GM21526 (cell line): ENCODE data around the gene AFAP1.

Experiments used
- ATAC-seq: cut with Tn5 transposase; IDR thresholded peaks from one replicate; pipeline ENCODE4 v1.9.1; 2021; ENCODE audit warnings: moderate library complexity; ENCODE audit not compliant: unreplicated experiment, low FRiP score

AFAP1 gene

DNA sequence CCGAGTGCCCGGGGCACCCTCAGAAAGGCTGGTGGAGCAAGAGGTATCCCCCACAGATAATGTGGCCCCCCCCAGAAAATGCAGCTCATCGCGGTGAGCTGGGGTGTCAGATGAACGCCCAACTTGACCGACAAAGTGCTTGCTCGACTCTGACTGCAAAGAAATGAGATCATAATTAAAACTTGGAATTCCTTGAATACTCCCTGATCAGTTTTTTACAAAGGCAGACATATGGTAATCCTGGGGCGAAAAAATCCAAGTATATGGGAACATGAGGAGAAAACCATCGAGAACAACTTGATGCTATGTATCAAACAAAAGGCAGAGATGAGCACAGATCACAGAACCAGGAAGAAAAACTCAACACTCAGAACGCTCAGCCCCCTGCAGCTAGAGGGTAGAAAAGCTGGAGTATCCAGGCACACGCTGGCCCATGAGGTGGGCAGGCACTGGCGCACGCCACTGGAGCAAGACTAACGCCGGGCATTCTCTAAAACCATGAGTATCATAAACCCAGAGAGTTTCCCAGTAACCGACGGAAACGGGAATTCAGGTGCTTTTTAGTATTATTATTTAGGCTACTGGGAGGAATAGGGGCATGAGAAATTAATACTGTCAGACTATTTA lies 127.3 kb downstream of the AFAP1 start:
- ATAC-seq, result no peak

DNA sequence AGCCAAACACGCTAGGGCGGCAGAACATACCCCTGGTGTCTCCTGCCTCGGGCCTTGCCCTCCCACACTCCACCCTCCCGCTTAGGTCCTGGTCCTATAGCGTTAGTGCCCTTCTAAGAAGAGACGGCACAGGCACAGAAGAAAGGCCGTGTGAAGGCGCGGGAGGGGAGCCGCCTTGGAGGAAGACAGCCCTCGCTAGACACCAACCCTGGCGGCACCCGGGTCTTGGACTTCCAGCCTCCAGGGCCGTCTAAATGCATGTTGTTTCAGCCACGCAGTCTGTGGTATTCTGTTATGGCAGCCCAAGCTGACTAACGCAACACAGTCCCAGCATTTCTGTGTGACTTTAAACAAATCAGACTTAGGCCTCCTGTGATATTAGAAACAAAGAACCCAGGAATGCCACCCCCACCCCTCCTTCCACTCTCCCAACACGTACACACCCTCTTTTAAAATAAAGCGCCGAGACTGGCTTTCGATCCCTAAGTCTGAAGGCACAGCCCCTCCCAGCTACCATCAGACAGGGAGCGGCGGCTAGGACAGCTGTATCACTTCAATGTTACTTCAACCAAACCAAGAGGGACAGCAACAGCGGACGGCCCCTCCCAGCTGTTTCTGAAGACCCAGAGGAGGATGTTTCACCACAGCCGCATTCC lies 128.0 kb downstream of the AFAP1 start:
- no peak for ATAC-seq

DNA sequence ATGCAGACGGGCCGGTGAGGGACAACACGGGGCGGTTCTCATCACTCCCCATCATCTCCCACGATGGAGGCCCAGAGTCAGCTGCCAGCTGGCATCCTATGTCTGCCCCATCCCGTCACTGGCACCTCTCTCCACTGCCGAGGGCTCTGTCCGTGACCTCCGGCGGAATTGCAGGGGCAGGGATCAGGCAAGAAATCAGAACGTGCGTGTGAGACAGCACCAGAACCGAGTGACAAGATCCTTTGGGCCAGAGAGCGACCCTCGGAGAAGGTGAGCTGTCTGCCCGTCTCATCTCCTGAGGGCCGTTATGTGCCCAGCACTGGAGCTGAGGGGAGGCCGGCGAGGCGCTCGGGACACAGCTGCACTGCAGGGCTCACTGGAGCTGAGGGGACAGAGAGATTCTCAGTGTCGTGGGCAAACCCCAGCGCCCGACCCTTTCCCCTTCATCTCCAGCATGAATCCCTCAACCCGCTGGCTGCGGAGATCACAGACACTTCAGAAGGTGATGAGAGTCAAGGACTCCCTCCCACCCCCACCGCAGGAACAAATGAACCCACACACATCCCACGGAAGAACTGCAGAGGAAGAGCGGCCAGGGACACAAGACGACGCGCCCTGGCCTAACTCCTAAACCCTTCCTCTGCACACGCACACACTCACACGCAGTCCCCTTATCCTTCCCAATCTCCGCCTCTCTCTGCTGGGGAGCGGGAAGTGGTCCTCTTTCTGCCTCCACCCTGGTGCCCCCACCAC lies 128.7 kb downstream of the AFAP1 start:
- no peak for ATAC-seq

DNA sequence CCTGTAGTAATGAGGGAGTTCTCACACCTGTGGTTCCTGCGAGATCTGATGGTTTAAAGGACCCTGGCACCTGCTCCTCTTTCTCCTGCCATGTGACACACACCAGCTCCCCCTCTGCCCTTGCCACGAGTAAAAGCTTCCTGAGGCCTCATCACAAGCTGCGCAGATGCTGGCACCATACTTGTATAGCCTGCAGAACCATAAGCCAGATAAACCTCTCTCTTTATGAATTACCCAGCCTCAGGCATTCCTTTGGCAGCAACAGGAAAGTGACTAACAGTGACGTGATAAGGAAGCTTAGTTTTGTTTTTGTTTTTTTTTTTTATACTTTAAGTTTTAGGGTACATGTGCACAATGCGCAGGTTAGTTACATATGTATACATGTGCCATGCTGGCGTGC lies 130.9 kb downstream of the AFAP1 start:
- ATAC-seq, result no peak

DNA sequence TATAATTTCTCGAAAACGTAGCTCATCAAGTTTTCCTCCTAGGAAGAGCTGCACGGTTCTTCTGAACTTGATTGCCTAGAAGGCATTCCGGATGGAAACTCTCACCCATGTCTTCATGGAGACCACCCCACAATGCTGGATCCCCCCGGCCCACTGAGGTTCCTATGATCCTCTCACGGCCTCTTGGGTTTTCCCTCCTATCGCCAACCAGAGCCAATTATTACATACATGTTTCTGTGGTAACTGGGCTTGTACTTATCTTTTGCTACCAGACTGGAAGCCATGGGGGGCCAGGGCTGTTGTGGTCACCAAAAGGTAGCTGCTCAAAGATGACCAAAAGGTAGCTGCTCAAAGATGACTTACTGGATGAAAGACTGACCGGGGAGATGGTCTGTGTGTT lies 131.5 kb downstream of the AFAP1 start:
- ATAC-seq, result no peak

DNA sequence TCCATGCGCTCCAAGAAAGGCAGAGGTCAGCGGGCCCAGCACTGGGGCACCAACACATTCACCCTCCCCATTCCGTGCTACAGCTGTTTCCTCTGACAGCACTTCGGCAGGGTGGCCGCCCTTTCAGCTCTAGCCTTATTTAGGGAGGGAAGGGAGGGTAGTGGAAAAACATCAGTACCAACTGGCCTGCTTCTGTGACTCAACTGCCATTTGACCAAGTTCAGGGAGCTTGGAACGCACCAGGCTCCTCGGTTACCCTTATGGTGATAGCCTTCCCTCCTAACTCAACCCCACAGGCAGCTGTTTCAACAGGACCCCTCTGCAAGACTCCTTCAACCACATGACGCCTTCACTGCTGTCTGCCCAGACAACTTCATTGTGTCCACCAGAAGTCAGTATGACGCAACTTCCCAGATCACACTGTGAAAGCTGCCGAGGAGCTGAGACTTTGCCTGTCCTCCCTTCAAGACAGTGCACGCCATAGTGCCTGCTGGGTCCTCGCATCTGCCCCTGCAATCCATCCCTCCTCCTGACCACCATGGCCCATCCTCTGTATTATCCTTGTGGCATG lies 132.2 kb downstream of the AFAP1 start:
- ATAC-seq, result no peak

DNA sequence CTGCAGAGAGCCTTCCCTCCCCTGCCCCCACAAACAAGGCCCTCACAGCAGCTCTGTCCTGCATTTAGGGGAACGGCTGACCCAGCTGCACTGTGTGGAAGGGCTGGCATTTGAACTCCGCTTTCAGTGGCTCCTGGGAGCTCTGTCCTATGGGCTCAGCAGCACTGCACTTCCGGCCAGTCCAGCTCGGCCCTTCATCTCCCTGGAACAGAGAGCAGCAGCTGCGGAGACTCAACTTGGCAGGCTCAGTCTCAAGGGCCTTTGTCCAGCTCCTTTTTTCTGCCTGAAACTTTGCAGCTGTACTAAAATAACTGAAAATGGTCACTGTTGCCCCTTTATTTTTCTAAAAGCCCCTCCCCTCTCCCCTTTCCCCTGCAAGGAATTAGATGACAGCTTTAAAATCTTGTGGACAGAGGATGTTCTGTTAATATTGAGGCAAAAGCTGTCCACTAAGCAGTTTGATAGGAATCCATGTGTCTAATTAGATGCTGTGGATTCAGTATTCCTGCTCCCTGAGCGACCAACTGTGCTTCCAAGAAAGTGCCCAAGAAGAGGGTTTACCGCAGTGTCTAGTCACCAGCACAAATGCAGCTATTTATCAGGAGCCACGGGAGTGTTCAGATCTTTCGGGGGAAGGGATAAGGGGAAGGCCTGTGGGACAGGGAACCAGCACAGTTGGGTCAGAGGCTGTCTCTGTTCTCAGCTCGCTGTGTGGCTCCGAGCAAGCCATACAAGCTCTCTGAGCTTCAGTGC lies 133.1 kb downstream of the AFAP1 start:
- ATAC-seq, result no peak

DNA sequence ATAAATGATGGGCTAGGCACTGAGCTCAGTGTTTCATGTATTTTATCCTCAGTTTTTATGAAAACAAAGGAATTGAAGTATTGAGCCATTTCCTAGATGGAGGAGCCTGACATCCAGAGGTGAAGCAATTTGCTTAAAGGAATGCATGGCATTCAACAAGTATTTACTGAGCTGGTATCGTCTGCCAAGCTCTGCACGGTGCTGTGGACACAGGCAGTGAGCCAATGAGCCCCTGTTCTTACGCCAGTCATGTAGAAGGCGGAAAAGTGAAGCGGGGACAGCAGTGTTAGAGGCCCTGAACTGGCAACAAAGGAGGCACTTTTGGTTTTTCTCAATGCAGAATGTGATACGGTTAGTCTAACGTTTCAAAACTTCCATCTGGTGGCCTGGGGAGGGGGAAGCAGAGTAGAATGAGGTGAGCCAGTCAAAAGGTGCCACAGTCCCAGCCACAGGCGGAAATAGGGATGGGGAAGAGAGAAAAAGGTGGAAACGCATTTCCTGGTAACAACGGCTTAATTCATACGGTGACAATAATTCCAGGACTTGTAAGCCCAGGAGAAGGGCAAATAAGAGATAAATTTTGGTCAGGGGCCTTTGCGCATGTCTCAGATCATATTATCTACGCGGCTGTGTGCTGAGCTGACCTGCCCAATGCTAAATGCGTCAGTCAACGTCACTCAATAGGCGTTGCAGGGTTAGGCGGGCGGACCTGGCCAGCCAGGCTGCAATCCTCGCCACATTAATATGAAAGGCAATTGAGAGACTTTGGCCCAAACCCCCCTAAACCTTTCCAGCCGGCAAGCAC lies 133.9 kb downstream of the AFAP1 start:
- no peak for ATAC-seq

DNA sequence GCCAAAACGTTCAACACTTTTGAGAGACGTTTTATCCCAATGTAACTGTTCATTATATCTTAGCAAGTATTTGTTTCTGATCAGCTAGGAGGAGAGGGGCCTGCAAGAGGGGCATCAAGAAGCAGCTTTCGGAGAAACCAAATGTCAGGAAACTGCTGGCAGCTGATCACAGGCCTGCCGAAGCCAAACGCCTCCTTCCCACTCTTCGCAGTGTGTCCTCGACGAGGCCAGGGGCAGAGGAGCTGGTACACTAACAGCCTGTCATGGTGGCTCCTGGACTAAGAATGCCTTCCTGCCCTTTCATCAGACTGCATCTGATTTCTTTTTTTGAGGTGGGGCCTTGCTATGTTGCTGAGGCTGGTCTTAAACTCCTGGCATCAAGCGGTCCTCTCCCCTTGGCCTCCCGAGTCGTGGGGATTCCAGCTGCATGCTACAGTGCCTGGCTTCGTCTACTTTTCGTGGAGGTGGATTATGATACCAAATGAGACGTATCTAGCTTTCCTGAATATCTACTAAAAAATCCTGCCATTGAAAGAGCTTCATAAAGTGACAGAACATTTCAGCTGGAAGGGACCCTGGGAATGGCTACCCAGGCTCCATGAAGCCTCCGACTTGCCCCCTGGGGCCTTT lies 134.8 kb downstream of the AFAP1 start:
- no peak for ATAC-seq

DNA sequence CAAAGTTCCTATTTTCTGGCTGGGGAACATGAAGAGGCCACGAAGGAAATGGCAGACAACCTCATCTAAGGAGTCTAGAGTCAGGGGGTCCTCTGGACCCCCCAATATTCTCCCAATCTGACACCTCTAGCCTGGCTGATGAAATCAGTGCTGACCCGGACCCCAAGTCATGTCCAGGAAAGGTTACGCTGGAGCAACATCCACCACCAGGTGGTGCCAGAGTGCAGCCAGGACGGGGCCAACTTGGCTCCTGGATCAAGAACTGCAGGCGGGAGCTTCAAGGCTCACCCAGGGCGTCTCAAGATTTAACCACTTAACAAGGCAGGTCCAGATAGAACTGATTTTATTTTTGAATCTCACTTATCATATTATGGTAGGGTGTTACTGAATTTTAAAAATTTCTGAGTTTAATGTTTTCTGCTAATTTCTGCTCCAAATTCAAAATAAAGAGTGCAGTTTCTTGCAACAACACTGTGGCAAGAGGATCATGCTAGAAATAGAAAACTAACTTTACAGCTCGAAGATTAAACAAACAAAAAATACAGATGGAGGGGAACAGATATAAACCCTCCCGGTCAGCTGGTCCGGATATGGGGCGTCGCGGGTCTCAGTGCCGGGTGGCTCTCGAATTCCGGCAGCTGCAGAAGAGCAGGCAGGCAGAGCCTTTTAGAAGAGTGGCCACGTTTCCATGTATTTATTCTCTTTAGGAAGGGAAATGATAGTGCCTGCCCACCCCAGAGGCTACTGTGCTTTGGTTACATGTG lies 135.5 kb downstream of the AFAP1 start:
- ATAC-seq, result no peak

DNA sequence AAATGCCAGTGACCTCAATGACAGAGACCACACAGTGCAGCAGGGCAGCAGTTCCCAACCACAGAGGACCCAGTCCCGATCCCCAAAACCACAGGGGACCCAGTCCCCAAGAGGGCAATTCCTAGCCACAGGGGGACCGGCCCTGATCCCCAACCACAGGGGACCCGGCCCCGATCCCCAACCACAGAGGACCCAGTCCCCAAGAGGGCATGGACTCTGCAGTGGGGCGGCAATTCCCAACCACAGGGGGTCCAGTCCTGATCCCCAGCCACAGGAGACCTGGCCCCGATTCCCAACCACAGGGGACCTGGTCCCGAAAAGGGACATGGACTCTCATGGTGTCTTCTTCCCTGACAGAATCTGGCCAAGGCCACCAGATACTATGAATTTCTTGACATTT lies 136.3 kb downstream of the AFAP1 start:
- ATAC-seq, result no peak

DNA sequence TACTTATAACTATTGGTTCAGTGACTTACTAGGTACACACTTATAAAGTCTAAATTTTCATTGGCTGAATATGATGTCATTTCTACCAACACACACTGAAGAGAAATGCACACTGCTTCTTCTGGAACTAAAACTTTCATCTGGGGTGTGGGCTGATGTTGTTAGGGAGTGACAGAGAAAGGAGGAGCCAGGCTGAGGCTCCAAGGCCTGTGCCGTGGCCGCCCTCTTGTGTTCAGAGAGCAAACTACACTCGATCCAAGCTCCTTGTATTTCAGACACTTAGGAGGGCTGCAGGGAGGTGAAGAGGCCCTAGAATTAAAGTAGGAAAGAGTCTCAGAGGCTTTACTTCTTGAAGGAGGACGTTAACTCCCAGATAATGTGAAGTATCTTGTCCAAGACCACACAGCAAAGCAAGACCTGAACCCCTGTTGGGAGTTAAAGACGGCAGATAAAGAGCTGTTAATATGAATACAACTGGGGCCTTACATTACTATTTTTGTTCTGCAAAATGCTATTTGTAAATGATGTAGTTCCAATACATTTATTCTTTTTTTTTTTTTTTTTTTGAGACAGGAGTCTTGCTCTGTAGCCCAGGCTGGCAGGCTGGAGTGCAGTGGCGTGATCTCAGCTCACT lies 137.5 kb downstream of the AFAP1 start:
- ATAC-seq, result peak; percentile 77

DNA sequence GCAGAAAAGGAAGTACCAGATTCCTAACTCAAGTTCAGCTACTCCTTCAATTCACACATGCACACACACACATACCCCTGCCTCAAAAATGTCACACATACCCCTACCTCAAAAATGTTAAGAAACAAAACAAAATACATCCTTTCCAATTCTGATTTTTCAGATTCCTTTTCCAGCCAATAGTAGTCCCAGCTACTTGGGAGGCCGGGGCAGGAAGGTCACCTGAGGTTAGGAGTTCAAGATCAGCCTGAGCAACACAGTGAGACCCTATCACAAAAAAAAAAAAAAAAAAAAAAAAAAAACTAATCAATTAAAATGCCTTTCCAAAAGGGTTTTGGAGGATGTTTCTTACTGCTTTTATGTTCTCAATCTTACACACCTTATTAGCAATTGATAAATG lies 138.0 kb downstream of the AFAP1 start:
- ATAC-seq, result no peak

DNA sequence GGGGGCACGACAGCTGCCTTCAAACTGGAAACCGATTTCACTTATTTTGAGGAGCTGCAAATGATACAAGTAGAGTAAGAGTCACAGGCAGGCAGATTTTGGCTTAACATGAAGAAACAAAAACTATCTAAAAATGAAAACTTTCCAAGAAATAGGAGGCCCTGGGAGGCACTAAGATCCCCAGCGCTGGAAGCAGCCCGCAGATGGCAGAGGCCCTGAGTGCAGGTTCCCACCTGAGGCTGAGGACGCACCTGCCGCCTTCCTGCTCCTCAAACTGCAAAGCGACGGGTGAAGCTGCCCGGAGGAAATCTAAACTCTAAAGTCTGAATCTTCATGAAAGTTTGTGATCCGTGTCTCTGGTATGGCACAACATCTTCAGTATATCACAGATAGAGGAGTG lies 138.7 kb downstream of the AFAP1 start:
- ATAC-seq, result no peak

DNA sequence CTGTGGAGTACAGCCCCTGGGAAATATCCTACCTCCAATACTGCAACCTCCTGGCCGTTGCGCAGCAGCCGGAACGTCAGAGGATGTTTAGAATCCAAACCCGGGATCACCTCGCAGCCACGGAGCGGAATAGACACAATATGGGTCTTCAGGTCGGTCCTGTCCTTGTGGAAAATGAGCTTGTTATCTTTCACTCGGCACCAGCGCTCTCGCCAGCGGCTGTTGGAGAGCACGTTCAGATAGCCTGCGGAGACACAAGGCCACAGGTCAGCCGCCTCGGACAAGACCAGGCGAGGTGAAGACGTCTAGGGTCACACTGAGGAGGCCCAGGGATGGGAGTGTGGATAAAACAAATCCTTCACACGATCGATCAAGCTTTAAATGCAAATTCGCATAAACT lies 139.3 kb downstream of the AFAP1 start:
- no peak for ATAC-seq

DNA sequence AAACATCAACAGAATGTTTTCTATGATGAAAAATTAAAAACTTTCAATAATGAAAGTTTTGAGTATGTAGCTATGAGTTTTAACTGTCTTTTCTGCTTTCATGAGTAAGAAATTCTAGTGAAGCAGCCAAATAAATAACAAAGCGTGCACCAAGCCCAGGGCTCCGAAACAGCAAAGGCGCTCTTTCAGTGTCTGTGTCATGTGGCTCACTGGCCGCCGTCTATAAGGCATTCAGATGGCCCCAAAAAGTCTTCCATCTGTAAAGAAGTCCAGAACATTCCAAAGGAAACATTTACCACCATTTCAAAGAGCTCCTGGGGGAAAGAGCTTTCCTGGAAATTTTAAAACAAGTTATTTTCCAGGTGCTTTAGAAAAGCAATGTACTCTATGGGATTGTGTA lies 139.9 kb downstream of the AFAP1 start:
- ATAC-seq, result no peak

DNA sequence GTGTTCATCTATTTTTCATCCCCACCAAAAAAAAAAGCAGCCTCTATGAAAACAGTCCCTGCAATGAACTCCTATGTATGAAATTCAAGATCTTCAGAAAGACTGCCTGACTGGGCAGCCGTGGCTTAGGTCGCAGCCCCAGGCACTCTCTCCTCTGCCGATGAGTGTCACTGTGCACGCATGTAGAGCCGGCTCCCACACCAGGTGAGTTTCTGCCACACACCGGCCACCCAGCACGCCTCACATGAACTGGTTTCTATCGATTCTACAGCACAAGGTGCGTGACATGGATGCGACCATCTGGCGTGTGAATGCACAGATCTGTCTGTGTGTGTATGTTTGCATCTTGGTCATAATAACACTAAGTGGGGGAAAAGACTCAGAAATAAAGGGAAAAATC lies 140.4 kb downstream of the AFAP1 start:
- ATAC-seq, result no peak

DNA sequence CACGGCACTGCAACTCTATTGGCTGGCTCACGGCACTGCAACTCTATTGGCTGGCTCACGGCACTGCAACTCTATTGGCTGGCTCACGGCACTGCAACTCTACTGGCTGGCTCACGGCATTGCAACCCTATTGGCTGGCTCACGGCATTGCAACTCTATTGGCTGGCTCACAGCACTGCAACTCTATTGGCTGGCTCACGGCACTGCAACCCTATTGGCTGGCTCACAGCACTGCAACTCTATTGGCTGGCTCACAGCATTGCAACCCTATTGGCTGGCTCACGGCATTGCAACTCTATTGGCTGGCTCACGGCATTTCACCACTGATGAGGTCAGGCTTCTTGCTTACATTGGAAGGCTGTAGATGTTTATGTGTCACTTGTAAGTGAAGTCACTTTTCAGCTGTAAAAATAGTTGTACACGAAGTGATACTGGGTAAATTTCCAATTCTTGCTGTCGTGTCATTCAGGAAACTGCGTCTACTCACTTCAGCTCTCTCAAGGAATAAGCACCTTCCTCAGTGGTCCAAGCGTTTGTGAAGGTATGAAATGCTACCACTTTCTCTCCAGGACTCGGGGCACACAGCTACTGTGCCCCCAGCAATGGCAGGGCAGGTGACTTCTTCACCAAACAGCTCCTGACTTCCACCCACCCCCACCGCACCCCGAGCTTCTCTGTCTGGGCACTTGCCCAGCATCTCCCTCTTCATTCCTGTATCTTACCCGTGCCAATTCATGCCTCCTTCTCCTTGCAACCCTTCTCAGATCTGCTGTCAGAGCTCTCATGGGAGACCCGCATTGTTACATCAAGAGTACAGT lies 141.3 kb downstream of the AFAP1 start:
- no peak for ATAC-seq
